ENCODE results near the gene ZNF398.
A peak's percentile ranks its signal among the peaks of the same experiment; 100 is the strongest.

Gene ZNF398

GRCh38 chr7:149125863-149126661 is 21.2 kb upstream of the ZNF398 start, which contains the start of gene ZNF425:
Gene ZNF425, minus strand, starts transcription at chr7:149126324. Its CDS starts 111 bp downstream, at chr7:149126213.
- peak within 1 kb of the TSS; percentile 96 for H3K9ac ChIP-seq (ENCODE audit: low read length)
- H3F3A ChIP-seq (ENCODE audit: insufficient read depth): peaks cover 12% of the 10 kb centered on the region
- no peaks in the 10 kb centered on the region for H3K27me3 ChIP-seq (ENCODE audit: low read length)
- peaks cover 9% of the 10 kb centered on the region for H3K36me3 ChIP-seq (ENCODE audit: low read length)
- TF ChIP-seq CTCF (IDR thresholded peaks at IDR 0.05; ENCODE audit: insufficient read depth, low read length, poor library complexity, severe bottlenecking) (peak; percentile 88), EZH2phosphoT487 (conservative IDR thresholded peaks at IDR 0.05; ENCODE audit: low read length) (no peak)
- H3K9me2 ChIP-seq (replicated peaks; ENCODE audit: insufficient read depth, low read length): no peaks in the 10 kb centered on the region
- peak within 1 kb of the TSS; percentile 92 for H3K27ac ChIP-seq (ENCODE audit: low read depth, low read length)
- H3K9me3 ChIP-seq (ENCODE audit: insufficient read depth, low read length): peaks cover 7% of the 10 kb centered on the region; the same call in 1 of the 2 replicates
- peak within 1 kb of the TSS; percentile 88 for H3K4me3 ChIP-seq (ENCODE audit: insufficient read depth, low read length, poor library complexity, severe bottlenecking)
- peaks cover 13% of the 10 kb centered on the region; the same call in 1 of the 2 replicates for H3K79me2 ChIP-seq (ENCODE audit: insufficient read depth, low read length)
- no peaks in the 10 kb centered on the region for H4K20me1 ChIP-seq (ENCODE audit: low read depth, low read length)
- peak within 1 kb of the TSS; percentile 68 for H3K4me2 ChIP-seq (ENCODE audit: low read depth, low read length, poor library complexity, severe bottlenecking)
- H2AFZ ChIP-seq (ENCODE audit: low read depth, low read length, severe bottlenecking): peak within 1 kb of the TSS; percentile 92

GRCh38 chr7:149126662-149127266 is 20.5 kb upstream of the ZNF398 start:
- Histone ChIP-seq H3F3A (ENCODE audit: insufficient read depth) (peaks cover 12% of the 10 kb centered on the region), H3K4me3 (ENCODE audit: insufficient read depth, low read length, poor library complexity, severe bottlenecking) (peak overlapping the region; percentile 88), H3K9me2 (replicated peaks; ENCODE audit: insufficient read depth, low read length) (no peaks in the 10 kb centered on the region), H3K27me3 (ENCODE audit: low read length) (no peaks in the 10 kb centered on the region), H3K4me2 (ENCODE audit: low read depth, low read length, poor library complexity, severe bottlenecking) (peak overlapping the region; percentile 68), H3K27ac (ENCODE audit: low read depth, low read length) (peak overlapping the region; percentile 92), H3K9me3 (ENCODE audit: insufficient read depth, low read length) (peaks cover 10% of the 10 kb centered on the region; the same call in 1 of the 2 replicates), H3K36me3 (ENCODE audit: low read length) (peaks cover 16% of the 10 kb centered on the region), H2AFZ (ENCODE audit: low read depth, low read length, severe bottlenecking) (peak overlapping the region; percentile 82), H3K79me2 (ENCODE audit: insufficient read depth, low read length) (peaks cover 13% of the 10 kb centered on the region; the same call in 1 of the 2 replicates), H4K20me1 (ENCODE audit: low read depth, low read length) (no peaks in the 10 kb centered on the region), H3K9ac (ENCODE audit: low read length) (peak overlapping the region; percentile 96)
- no peak for TF ChIP-seq EZH2phosphoT487 (conservative IDR thresholded peaks at IDR 0.05; ENCODE audit: low read length)
- no peak for TF ChIP-seq CTCF (IDR thresholded peaks at IDR 0.05; ENCODE audit: insufficient read depth, low read length, poor library complexity, severe bottlenecking)

GRCh38 chr7:149130572-149131198 is 16.6 kb upstream of the ZNF398 start:
- no peak for TF ChIP-seq CTCF (IDR thresholded peaks at IDR 0.05; ENCODE audit: insufficient read depth, low read length, poor library complexity, severe bottlenecking)
- TF ChIP-seq EZH2phosphoT487 (conservative IDR thresholded peaks at IDR 0.05; ENCODE audit: low read length): no peak
- Histone ChIP-seq H2AFZ (ENCODE audit: low read depth, low read length, severe bottlenecking) (no peak overlapping the region), H3K9ac (ENCODE audit: low read length) (no peak overlapping the region), H3F3A (ENCODE audit: insufficient read depth) (peaks cover 12% of the 10 kb centered on the region), H3K27ac (ENCODE audit: low read depth, low read length) (no peak overlapping the region), H3K27me3 (ENCODE audit: low read length) (no peaks in the 10 kb centered on the region), H4K20me1 (ENCODE audit: low read depth, low read length) (no peaks in the 10 kb centered on the region), H3K9me3 (ENCODE audit: insufficient read depth, low read length) (peaks cover 10% of the 10 kb centered on the region; the same call in 1 of the 2 replicates), H3K9me2 (replicated peaks; ENCODE audit: insufficient read depth, low read length) (no peaks in the 10 kb centered on the region), H3K4me3 (ENCODE audit: insufficient read depth, low read length, poor library complexity, severe bottlenecking) (no peak overlapping the region), H3K4me2 (ENCODE audit: low read depth, low read length, poor library complexity, severe bottlenecking) (no peak overlapping the region), H3K79me2 (ENCODE audit: insufficient read depth, low read length) (peaks cover 13% of the 10 kb centered on the region; the same call in 1 of the 2 replicates), H3K36me3 (ENCODE audit: low read length) (peaks cover 16% of the 10 kb centered on the region)

Data from SU-DHL-6 (cell line).